ENCODE results near the gene FOXP2.
"Not testable (repeated sequence)": the region's sequence is repeated elsewhere in the genome, so short reads cannot be mapped to it uniquely, and the experiment has no call there.

DNA sequence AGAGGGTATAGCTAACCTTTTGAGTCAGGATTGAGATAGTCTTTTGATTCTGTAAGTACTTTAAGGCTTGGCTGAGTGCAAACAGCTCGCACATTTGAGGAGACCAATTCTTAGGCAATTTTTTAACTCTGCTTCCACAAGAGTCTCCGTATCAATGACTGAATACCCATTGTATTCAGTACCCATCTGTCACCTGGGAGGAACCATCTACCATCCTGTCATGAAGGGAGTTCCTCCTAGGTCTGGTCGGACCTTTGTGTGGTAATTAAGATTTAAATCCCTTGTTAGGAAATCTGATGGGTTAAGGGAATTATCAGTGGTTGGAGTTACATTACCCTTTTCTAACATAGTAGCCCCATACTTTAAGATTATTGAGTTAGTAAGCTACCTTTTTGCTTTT lies 30.3 kb upstream of the FOXP2 start:
- TF ChIP-seq, protein P1, sequence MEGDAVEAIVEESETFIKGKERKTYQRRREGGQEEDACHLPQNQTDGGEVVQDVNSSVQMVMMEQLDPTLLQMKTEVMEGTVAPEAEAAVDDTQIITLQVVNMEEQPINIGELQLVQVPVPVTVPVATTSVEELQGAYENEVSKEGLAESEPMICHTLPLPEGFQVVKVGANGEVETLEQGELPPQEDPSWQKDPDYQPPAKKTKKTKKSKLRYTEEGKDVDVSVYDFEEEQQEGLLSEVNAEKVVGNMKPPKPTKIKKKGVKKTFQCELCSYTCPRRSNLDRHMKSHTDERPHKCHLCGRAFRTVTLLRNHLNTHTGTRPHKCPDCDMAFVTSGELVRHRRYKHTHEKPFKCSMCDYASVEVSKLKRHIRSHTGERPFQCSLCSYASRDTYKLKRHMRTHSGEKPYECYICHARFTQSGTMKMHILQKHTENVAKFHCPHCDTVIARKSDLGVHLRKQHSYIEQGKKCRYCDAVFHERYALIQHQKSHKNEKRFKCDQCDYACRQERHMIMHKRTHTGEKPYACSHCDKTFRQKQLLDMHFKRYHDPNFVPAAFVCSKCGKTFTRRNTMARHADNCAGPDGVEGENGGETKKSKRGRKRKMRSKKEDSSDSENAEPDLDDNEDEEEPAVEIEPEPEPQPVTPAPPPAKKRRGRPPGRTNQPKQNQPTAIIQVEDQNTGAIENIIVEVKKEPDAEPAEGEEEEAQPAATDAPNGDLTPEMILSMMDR (IDR thresholded peaks at IDR 0.05): not testable (repeated sequence)
- not testable (repeated sequence) for TF ChIP-seq POLR2A, EP300 (IDR thresholded peaks at IDR 0.05)
